Peyer's patch (tissue), 4 donors: ENCODE results near the gene MYL10.

Experiments used
- POLR2A ChIP-seq, 2 donors: fragments of 450-650 bp; IDR thresholded peaks; one replicate each; pipeline ENCODE4 v1.5.1; 2017; ENCODE audit warnings: antibody characterized with exemption in 2 of 2, mild to moderate bottlenecking in 2 of 2, moderate library complexity in 2 of 2
- TF ChIP-seq, protein P1 (sequence below), 6 experiments: fragments of 450-650 bp in 4 of 6; fragments of 200-600 bp in 2 of 6; sonication (generic) in 1 of 6; IDR thresholded peaks; one replicate each; pipeline ENCODE4 v1.5.1; 2017 to 2019; ENCODE audit warnings: antibody characterized with exemption in 6 of 6, mild to moderate bottlenecking in 3 of 6, moderate library complexity in 1 of 6

DNA sequence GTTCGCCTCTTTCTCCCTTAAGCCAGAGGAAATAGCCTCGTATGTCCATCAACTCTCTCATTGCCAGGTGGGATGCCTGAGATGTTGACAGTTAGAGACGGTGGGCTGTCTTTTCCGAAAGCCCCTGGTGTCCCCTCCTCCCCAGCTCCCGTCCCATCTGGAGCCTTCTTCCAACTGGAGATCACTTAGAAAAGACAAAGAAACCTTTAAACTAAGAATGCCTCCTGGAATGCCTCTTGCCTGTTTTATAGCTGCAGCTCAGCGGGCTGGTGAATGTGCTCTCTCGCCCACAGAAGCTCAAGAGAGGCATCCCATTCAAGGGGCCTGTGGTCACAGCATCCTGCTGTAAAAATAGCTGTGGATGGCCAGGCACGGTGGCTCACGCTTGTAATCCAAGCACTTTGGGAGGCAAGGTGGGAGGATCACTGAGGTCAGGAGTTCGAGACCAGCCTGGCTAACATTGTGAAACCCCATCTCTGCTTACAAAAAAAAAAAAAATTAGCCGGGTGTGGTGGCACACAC is 5.2 kb upstream of the MYL10 start:
- TF ChIP-seq, protein P1, sequence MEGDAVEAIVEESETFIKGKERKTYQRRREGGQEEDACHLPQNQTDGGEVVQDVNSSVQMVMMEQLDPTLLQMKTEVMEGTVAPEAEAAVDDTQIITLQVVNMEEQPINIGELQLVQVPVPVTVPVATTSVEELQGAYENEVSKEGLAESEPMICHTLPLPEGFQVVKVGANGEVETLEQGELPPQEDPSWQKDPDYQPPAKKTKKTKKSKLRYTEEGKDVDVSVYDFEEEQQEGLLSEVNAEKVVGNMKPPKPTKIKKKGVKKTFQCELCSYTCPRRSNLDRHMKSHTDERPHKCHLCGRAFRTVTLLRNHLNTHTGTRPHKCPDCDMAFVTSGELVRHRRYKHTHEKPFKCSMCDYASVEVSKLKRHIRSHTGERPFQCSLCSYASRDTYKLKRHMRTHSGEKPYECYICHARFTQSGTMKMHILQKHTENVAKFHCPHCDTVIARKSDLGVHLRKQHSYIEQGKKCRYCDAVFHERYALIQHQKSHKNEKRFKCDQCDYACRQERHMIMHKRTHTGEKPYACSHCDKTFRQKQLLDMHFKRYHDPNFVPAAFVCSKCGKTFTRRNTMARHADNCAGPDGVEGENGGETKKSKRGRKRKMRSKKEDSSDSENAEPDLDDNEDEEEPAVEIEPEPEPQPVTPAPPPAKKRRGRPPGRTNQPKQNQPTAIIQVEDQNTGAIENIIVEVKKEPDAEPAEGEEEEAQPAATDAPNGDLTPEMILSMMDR (IDR thresholded peaks at IDR 0.05): no peak
- no peak for TF ChIP-seq POLR2A (IDR thresholded peaks at IDR 0.05)
